GM23338 (cell line): ENCODE results near the gene ZNF469. TPM values are rescaled to one million over a fixed set of nuclear protein-coding genes. Genes with fewer than 3 reads are reported as not detected.

ENCODE experiments used
- ATAC-seq: fragments of 200-7000 bp; cut with Tn5 transposase; 3 replicates; pipeline ENCODE4 v1.9.1; 2020
- DNase-seq: peaks from one replicate; pipeline ENCODE4 v3.0.0-alpha.2; 2015; ENCODE audit warnings: low spot score
- H2AFZ ChIP-seq: fragments of 200-600 bp; sonication (generic); 2 replicates; pipeline ENCODE4 v1.8.0; 2016; ENCODE audit warnings: antibody characterized with exemption, mild to moderate bottlenecking, moderate library complexity
- H3F3A ChIP-seq: fragments of 200-600 bp; sonication (generic); replicated peaks from 2 replicates; pipeline ENCODE4 v1.8.0; 2017; ENCODE audit warnings: antibody characterized with exemption, mixed run types, low read depth
- H3K27ac ChIP-seq: fragments of 200-600 bp; sonication (generic); 2 replicates; pipeline ENCODE4 v1.6.1; 2016; ENCODE audit warnings: low read depth
- H3K27me3 ChIP-seq: fragments of 200-600 bp; sonication (generic); 2 replicates; pipeline ENCODE4 v1.8.0; 2016; ENCODE audit warnings: mild to moderate bottlenecking, mixed run types, moderate library complexity; ENCODE audit not compliant: insufficient read depth
- H3K36me3 ChIP-seq: fragments of 200-600 bp; sonication (generic); 2 replicates; pipeline ENCODE4 v1.8.0; 2016; ENCODE audit warnings: mild to moderate bottlenecking; ENCODE audit not compliant: insufficient read depth
- H3K4me1 ChIP-seq: fragments of 200-600 bp; sonication (generic); 2 replicates; pipeline ENCODE4 v1.8.0; 2016; ENCODE audit warnings: mild to moderate bottlenecking, moderate library complexity; ENCODE audit not compliant: insufficient read depth
- H3K4me2 ChIP-seq: fragments of 200-600 bp; sonication (generic); 2 replicates; pipeline ENCODE4 v1.7.1; 2017; ENCODE audit warnings: mixed run types
- H3K4me3 ChIP-seq: fragments of 200-600 bp; sonication (generic); 2 replicates; pipeline ENCODE4 v1.6.1; 2016; ENCODE audit warnings: mixed run types
- H3K79me2 ChIP-seq: fragments of 200-600 bp; sonication (generic); replicated peaks from 2 replicates; pipeline ENCODE4 v1.8.0; 2017; ENCODE audit warnings: mild to moderate bottlenecking; ENCODE audit not compliant: insufficient read depth
- H3K9me2 ChIP-seq: fragments of 200-600 bp; sonication (generic); 2 replicates; pipeline ENCODE4 v1.8.0; 2017; ENCODE audit not compliant: insufficient read depth
- H4K20me1 ChIP-seq: fragments of 200-600 bp; sonication (generic); replicated peaks from 2 replicates; pipeline ENCODE4 v1.8.0; 2017; ENCODE audit warnings: mild to moderate bottlenecking; ENCODE audit not compliant: insufficient read depth
- H3K27ac Mint-ChIP-seq: 2 replicates; pipeline ENCODE4 v1.8.0; 2020; ENCODE audit warnings: inconsistent platforms, mild to moderate bottlenecking, moderate library complexity, mixed read lengths
- H3K27me3 Mint-ChIP-seq: 3 replicates; pipeline ENCODE4 v1.8.0; 2022; ENCODE audit warnings: low read depth, mild to moderate bottlenecking, moderate library complexity, mixed read lengths, inconsistent platforms; ENCODE audit not compliant: insufficient read depth, poor library complexity
- H3K36me3 Mint-ChIP-seq: 3 replicates; pipeline ENCODE4 v1.8.0; 2021; ENCODE audit warnings: low read depth, mild to moderate bottlenecking, inconsistent platforms, moderate library complexity, mixed read lengths
- H3K4me1 Mint-ChIP-seq: 3 replicates; pipeline ENCODE4 v1.8.0; 2020; ENCODE audit warnings: mild to moderate bottlenecking, inconsistent platforms, mixed read lengths
- H3K4me3 Mint-ChIP-seq: 3 replicates; pipeline ENCODE4 v1.8.0; 2021; ENCODE audit warnings: moderate library complexity, mild to moderate bottlenecking, inconsistent platforms, mixed read lengths
- H3K9me3 Mint-ChIP-seq: 3 replicates; pipeline ENCODE4 v1.8.0; 2020; ENCODE audit warnings: moderate library complexity, mild to moderate bottlenecking, inconsistent platforms, mixed read lengths
- CREB1 ChIP-seq: fragments of 250-450 bp; sonication (Bioruptor Pico); IDR thresholded peaks from 2 replicates; pipeline ENCODE4 v1.5.0; 2020; ENCODE audit warnings: low read depth, mild to moderate bottlenecking, moderate library complexity
- CTCF ChIP-seq, 2 experiments: fragments of 200-600 bp in 1 of 2; sonication (generic) in 1 of 2; conservative IDR thresholded peaks; 2 replicates each; pipeline versions ENCODE4 v1.5.1 to v1.6.1; 2016 to 2017; ENCODE audit warnings: antibody characterized with exemption in 2 of 2, low read depth in 2 of 2, mild to moderate bottlenecking in 2 of 2, moderate library complexity in 1 of 2
- ETS1 ChIP-seq: IDR thresholded peaks from 2 replicates; pipeline ENCODE4 v1.6.1; 2016; ENCODE audit warnings: antibody characterized with exemption
- EZH2 ChIP-seq: fragments of 200-600 bp; sonication (generic); IDR thresholded peaks from one replicate; pipeline ENCODE4 v1.8.0; 2017; ENCODE audit warnings: antibody characterized with exemption, mild to moderate bottlenecking, low read depth; ENCODE audit not compliant: unreplicated experiment
- EZH2phosphoT487 ChIP-seq: fragments of 200-600 bp; sonication (generic); IDR thresholded peaks from one replicate; pipeline ENCODE4 v1.8.1; 2018; ENCODE audit warnings: antibody characterized with exemption; ENCODE audit not compliant: unreplicated experiment
- JUNB ChIP-seq: IDR thresholded peaks from one replicate; pipeline ENCODE4 v1.6.1; 2016; ENCODE audit warnings: antibody characterized with exemption; ENCODE audit not compliant: unreplicated experiment
- NANOG ChIP-seq: IDR thresholded peaks from 2 replicates; pipeline ENCODE4 v1.6.1; 2016; ENCODE audit warnings: antibody characterized with exemption, borderline replicate concordance
- POLR2AphosphoS5 ChIP-seq: IDR thresholded peaks from 2 replicates; pipeline ENCODE4 v1.6.1; 2016; ENCODE audit warnings: antibody characterized with exemption, low read depth
- REST ChIP-seq: IDR thresholded peaks from one replicate; pipeline ENCODE4 v1.6.1; 2018; ENCODE audit warnings: antibody characterized with exemption; ENCODE audit not compliant: unreplicated experiment
- STAT1 ChIP-seq: IDR thresholded peaks from one replicate; pipeline ENCODE4 v1.6.1; 2016; ENCODE audit warnings: antibody characterized with exemption; ENCODE audit not compliant: unreplicated experiment
- ZNF114 ChIP-seq: fragments of 250-450 bp; sonication (Bioruptor Pico); IDR thresholded peaks from 2 replicates; pipeline ENCODE4 v1.5.0; 2020; ENCODE audit warnings: mild to moderate bottlenecking, moderate library complexity
- ZNF331 ChIP-seq: fragments of 250-450 bp; sonication (Bioruptor Pico); IDR thresholded peaks from 2 replicates; pipeline ENCODE4 v1.5.0; 2020; ENCODE audit warnings: low read depth, mild to moderate bottlenecking, moderate library complexity
- ZNF462 ChIP-seq: fragments of 250-450 bp; sonication (Bioruptor Pico); IDR thresholded peaks from 2 replicates; pipeline ENCODE4 v1.5.0; 2020; ENCODE audit warnings: mild to moderate bottlenecking, moderate library complexity
- polyA plus RNA-seq: library from polyadenylated mRNA; unstranded; fragments of >200 nt; fragmentation: Nextera tagmentation; extraction: Ambion mirVana; gene quantifications from 2 replicates; pipeline ENCODE4 v1.2.1, GENCODE V29; 2016
- total RNA-seq: library from RNA; depleted of rRNA; stranded (reverse); fragments of >200 nt; shearing (Covaris generic); gene quantifications from 2 replicates; pipeline ENCODE4 v1.2.3, GENCODE V29; 2014

The ZNF469 gene
- total and polyA plus RNA-seq, 2 experiments from 2014 or later = 0.23 to 1.9 TPM

DNA sequence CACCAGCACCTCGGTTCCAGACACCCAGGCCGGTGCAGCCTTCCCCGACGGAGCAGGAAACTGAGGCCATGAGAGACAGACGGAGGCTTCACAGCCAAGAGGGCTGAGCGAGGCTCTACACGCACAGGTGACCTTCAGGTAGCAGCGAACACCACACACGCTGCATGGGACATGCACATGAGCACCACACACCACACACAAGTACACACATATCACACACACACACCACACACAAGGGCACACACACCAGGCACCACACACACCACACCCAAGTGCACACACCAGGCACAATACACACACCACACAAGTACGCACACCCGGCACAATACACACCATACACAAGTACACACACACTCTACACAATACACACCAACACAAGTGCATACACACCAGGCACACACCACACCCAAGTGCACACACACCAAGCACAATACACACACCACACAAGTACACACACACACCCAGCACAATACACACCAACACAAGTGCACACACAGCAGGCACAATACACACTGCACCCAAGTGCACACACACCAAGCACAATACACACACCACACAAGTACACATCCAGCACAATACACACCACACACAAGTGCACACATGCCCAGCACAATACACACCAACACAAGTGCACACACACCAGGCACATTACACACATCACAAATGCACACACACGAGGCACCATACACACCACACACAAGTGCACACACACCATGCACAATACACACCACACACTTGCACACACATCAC is 33.4 kb upstream of the ZNF469 start:
- no peaks in the 10 kb centered on the region for H3K27me3 ChIP-seq
- no peaks in the 10 kb centered on the region for H3K9me2 ChIP-seq
- ATAC-seq (no peak), DNase-seq (no peak)
- Mint-ChIP-seq H3K4me1 (no peaks in the 10 kb centered on the region; the same call in 2 of the 3 replicates), H3K27me3 (peaks cover 7% of the 10 kb centered on the region), H3K27ac (no peak overlapping the region; the same call in 1 of the 2 replicates), H3K36me3 (no peaks in the 10 kb centered on the region), H3K9me3 (peaks cover 4% of the 10 kb centered on the region; the same call in 1 of the 3 replicates), H3K4me3 (no peak overlapping the region)
- no peak overlapping the region for H2AFZ ChIP-seq
- H3K79me2 ChIP-seq = no peaks in the 10 kb centered on the region
- H4K20me1 ChIP-seq = no peaks in the 10 kb centered on the region
- H3K27ac ChIP-seq = no peak overlapping the region
- H3F3A ChIP-seq = no peaks in the 10 kb centered on the region
- TF ChIP-seq JUNB (no peak), EZH2 (no peak), STAT1 (no peak), EZH2phosphoT487 (no peak), NANOG (no peak), ZNF114 (CRISPR knock-in tag) (no peak), CREB1 (no peak), ZNF462 (CRISPR knock-in tag) (no peak), ETS1 (no peak), POLR2AphosphoS5 (no peak), CTCF (conservative IDR thresholded peaks at IDR 0.05; ENCODE audit: low read depth in 2 of 2) (no peak), REST (no peak), ZNF331 (no peak)
- no peaks in the 10 kb centered on the region for H3K36me3 ChIP-seq
- H3K4me3 ChIP-seq = no peak overlapping the region
- H3K4me2 ChIP-seq = no peak overlapping the region
- H3K4me1 ChIP-seq = no peaks in the 10 kb centered on the region
